Right atrium auricular region (tissue), 2 donors: ENCODE results near the gene BUB1B. TPM values are rescaled to one million over a fixed set of nuclear protein-coding genes. Genes with fewer than 3 reads are reported as not detected.
A peak's percentile ranks its signal among the peaks of the same experiment; 100 is the strongest.

Source experiments
- DNase-seq: peaks from one replicate; pipeline ENCODE4 v3.0.0-alpha.2; 2019; ENCODE audit warnings: low spot score
- H3K27ac ChIP-seq, 2 donors: fragments of 200-600 bp; sonication (generic); 1 replicate in 1 of 2; 2 replicates in 1 of 2; pipeline ENCODE4 v1.5.1; 2016 to 2019
- H3K27me3 ChIP-seq, 2 donors: fragments of 200-600 bp; sonication (generic); one replicate each; pipeline versions ENCODE4 v1.5.1 to v1.6.0; 2017 to 2019
- H3K36me3 ChIP-seq: fragments of 200-600 bp; sonication (generic); one replicate; pipeline ENCODE4 v1.5.1; 2016
- H3K4me1 ChIP-seq, 2 donors: fragments of 200-600 bp; sonication (generic); one replicate each; pipeline versions ENCODE4 v1.5.1 to v1.6.0; 2017 to 2019
- H3K4me3 ChIP-seq, 2 donors: fragments of 200-600 bp; sonication (generic); 1 replicate in 1 of 2; 2 replicates in 1 of 2; pipeline ENCODE4 v1.5.1; 2017 to 2019; ENCODE audit warnings: mild to moderate bottlenecking in 1 of 2, moderate library complexity in 1 of 2
- H3K9me3 ChIP-seq, 2 donors: fragments of 200-600 bp; sonication (generic); one replicate each; pipeline ENCODE4 v1.5.1; 2019
- CTCF ChIP-seq, 2 donors: fragments of 200-600 bp; sonication (generic); IDR thresholded peaks; one replicate each; pipeline ENCODE4 v1.5.1; 2019; ENCODE audit warnings: antibody characterized with exemption in 2 of 2
- total RNA-seq, 2 donors: library from RNA; depleted of rRNA; stranded (reverse); fragments of >200 nt; gene quantifications; one replicate each; pipeline ENCODE4 v1.1.0, GENCODE V29; 2016

The BUB1B gene
- total RNA-seq, 2 donors from 2014 or later: 0.39 to 2.1 TPM

GRCh38 chr15:40265355-40265754, 104.5 kb downstream of the BUB1B start:
- Histone ChIP-seq H3K36me3 (no peaks in the 10 kb centered on the region), H3K27me3 (no peaks in the 10 kb centered on the region), H3K27ac (no peak overlapping the region), H3K4me3 (no peak overlapping the region), H3K9me3 (no peaks in the 10 kb centered on the region), H3K4me1 (peaks cover 0 to 10% of the 10 kb centered on the region in 2 donors)
- DNase-seq: no peak
- no peak for TF ChIP-seq CTCF (IDR thresholded peaks at IDR 0.05)

GRCh38 chr15:40265875-40266274, 105.0 kb downstream of the BUB1B start:
- Histone ChIP-seq H3K27ac (no peak overlapping the region), H3K36me3 (no peaks in the 10 kb centered on the region), H3K9me3 (no peaks in the 10 kb centered on the region), H3K4me3 (no peak overlapping the region), H3K4me1 (peaks cover 0 to 10% of the 10 kb centered on the region in 2 donors), H3K27me3 (no peaks in the 10 kb centered on the region)
- DNase-seq: no peak
- TF ChIP-seq CTCF (IDR thresholded peaks at IDR 0.05): no peak

- Histone ChIP-seq H3K36me3 (no peaks in the 10 kb centered on the region), H3K4me1 (peaks cover 0 to 10% of the 10 kb centered on the region in 2 donors), H3K9me3 (no peaks in the 10 kb centered on the region), H3K27ac (no peak overlapping the region), H3K27me3 (no peaks in the 10 kb centered on the region), H3K4me3 (no peak overlapping the region)
- peak; percentile 67 for DNase-seq
- no peak for TF ChIP-seq CTCF (IDR thresholded peaks at IDR 0.05)
Observed at GRCh38 chr15:40266828-40267304, 106.0 kb downstream of the BUB1B start.

- TF ChIP-seq CTCF (IDR thresholded peaks at IDR 0.05): no peak
- H3K9me3 ChIP-seq: no peaks in the 10 kb centered on the region
Observed at GRCh38 chr15:40267670-40268069, 106.8 kb downstream of the BUB1B start.

GRCh38 chr15:40269604-40270003, 108.7 kb downstream of the BUB1B start:
- no peak for TF ChIP-seq CTCF (IDR thresholded peaks at IDR 0.05)
- Histone ChIP-seq H3K4me3 (no peak overlapping the region), H3K9me3 (no peaks in the 10 kb centered on the region), H3K27ac (no peak overlapping the region), H3K27me3 (no peaks in the 10 kb centered on the region), H3K36me3 (no peaks in the 10 kb centered on the region), H3K4me1 (peaks cover 0 to 4% of the 10 kb centered on the region in 2 donors)
- DNase-seq: no peak

More at GRCh38 chr15:40267670-40268069, 106.8 kb downstream of the BUB1B start:
- H3K4me1 ChIP-seq: peaks cover 0 to 10% of the 10 kb centered on the region in 2 donors
- no peaks in the 10 kb centered on the region for H3K27me3 ChIP-seq
- no peak for DNase-seq
- H3K4me3 ChIP-seq: no peak overlapping the region
- H3K27ac ChIP-seq: no peak overlapping the region
- no peaks in the 10 kb centered on the region for H3K36me3 ChIP-seq
